ACC112 (cell line): ENCODE measurements around the gene DNAJB7.

Experiments
- H2AFZ ChIP-seq: fragments of 200-600 bp; sonication (generic); one replicate; pipeline ENCODE4 v1.6.0; 2017; ENCODE audit warnings: antibody characterized with exemption, low read length; ENCODE audit not compliant: unreplicated experiment
- H3K27ac ChIP-seq: fragments of 200-600 bp; sonication (generic); 2 replicates; pipeline ENCODE4 v1.5.1; 2014; ENCODE audit warnings: low read depth, mild to moderate bottlenecking, antibody characterized with exemption, low read length, moderate library complexity
- H3K27me3 ChIP-seq: fragments of 200-600 bp; sonication (generic); 2 replicates; pipeline ENCODE4 v1.6.1; 2014; ENCODE audit warnings: mild to moderate bottlenecking, antibody characterized with exemption, low read length, moderate library complexity, mixed read lengths; ENCODE audit not compliant: insufficient read depth
- H3K36me3 ChIP-seq: fragments of 200-600 bp; sonication (generic); 2 replicates; pipeline ENCODE4 v1.6.1; 2016; ENCODE audit warnings: mild to moderate bottlenecking, antibody characterized with exemption, low read length, moderate library complexity, mixed read lengths; ENCODE audit not compliant: insufficient read depth
- H3K4me1 ChIP-seq: fragments of 200-600 bp; sonication (generic); one replicate; pipeline ENCODE4 v1.6.1; 2016; ENCODE audit warnings: low read length, mixed read lengths; ENCODE audit not compliant: insufficient read depth, unreplicated experiment, control insufficient read depth
- H3K4me3 ChIP-seq: fragments of 200-600 bp; sonication (generic); 2 replicates; pipeline ENCODE4 v1.5.1; 2014; ENCODE audit warnings: mild to moderate bottlenecking, low read depth, low read length
- H3K79me2 ChIP-seq: fragments of 200-600 bp; sonication (generic); one replicate; pipeline ENCODE4 v1.6.0; 2016; ENCODE audit warnings: low read length; ENCODE audit not compliant: control insufficient read depth, unreplicated experiment, insufficient read depth

The DNAJB7 gene

GRCh38 chr22:40862013-40862412 is at the start of gene DNAJB7:
Gene DNAJB7 (minus strand): TSS chr22:40862113. CDS start chr22:40861994, 119 bp downstream.
- Histone ChIP-seq H3K4me3 (no peak within 1 kb of the TSS), H2AFZ (no peak within 1 kb of the TSS), H3K27me3 (no peaks in the 10 kb centered on the region), H3K27ac (no peak within 1 kb of the TSS), H3K36me3 (no peaks in the 10 kb centered on the region), H3K4me1 (peaks cover 9% of the 10 kb centered on the region), H3K79me2 (peaks cover 60% of the 10 kb centered on the region)

- Histone ChIP-seq H3K4me1 (no peaks in the 10 kb centered on the region), H3K4me3 (no peak overlapping the region), H3K27me3 (no peaks in the 10 kb centered on the region), H3K79me2 (no peaks in the 10 kb centered on the region), H3K36me3 (no peaks in the 10 kb centered on the region), H2AFZ (no peak overlapping the region), H3K27ac (no peak overlapping the region)
Measured at GRCh38 chr22:40908895-40909294, 47.0 kb upstream of the DNAJB7 start.

GRCh38 chr22:40904101-40904500 is 42.2 kb upstream of the DNAJB7 start:
- Histone ChIP-seq H3K4me3 (no peak overlapping the region), H3K27ac (no peak overlapping the region), H2AFZ (no peak overlapping the region), H3K79me2 (no peaks in the 10 kb centered on the region), H3K36me3 (no peaks in the 10 kb centered on the region), H3K4me1 (no peaks in the 10 kb centered on the region), H3K27me3 (no peaks in the 10 kb centered on the region)

GRCh38 chr22:40898850-40899357 is 37.0 kb upstream of the DNAJB7 start:
- H3K36me3 ChIP-seq = no peaks in the 10 kb centered on the region
- H2AFZ ChIP-seq = no peak overlapping the region
- H3K27me3 ChIP-seq = no peaks in the 10 kb centered on the region
- no peak overlapping the region for H3K27ac ChIP-seq
- no peak overlapping the region for H3K4me3 ChIP-seq
- H3K4me1 ChIP-seq = peaks cover 4% of the 10 kb centered on the region
- H3K79me2 ChIP-seq = no peaks in the 10 kb centered on the region

- Histone ChIP-seq H3K27ac (no peak overlapping the region), H3K36me3 (no peaks in the 10 kb centered on the region), H2AFZ (no peak overlapping the region), H3K27me3 (no peaks in the 10 kb centered on the region), H3K4me3 (no peak overlapping the region), H3K79me2 (no peaks in the 10 kb centered on the region), H3K4me1 (peaks cover 4% of the 10 kb centered on the region)
Measured at GRCh38 chr22:40894417-40894816, 32.5 kb upstream of the DNAJB7 start.

GRCh38 chr22:40890881-40891280 is 29.0 kb upstream of the DNAJB7 start:
- H3K4me1 ChIP-seq = no peaks in the 10 kb centered on the region
- H2AFZ ChIP-seq = no peak overlapping the region
- no peaks in the 10 kb centered on the region for H3K27me3 ChIP-seq
- H3K79me2 ChIP-seq = no peaks in the 10 kb centered on the region
- no peak overlapping the region for H3K27ac ChIP-seq
- H3K36me3 ChIP-seq = no peaks in the 10 kb centered on the region
- no peak overlapping the region for H3K4me3 ChIP-seq

GRCh38 chr22:40889116-40889515 is 27.2 kb upstream of the DNAJB7 start:
- Histone ChIP-seq H2AFZ (no peak overlapping the region), H3K4me3 (no peak overlapping the region), H3K4me1 (no peaks in the 10 kb centered on the region), H3K79me2 (no peaks in the 10 kb centered on the region), H3K27ac (no peak overlapping the region), H3K36me3 (no peaks in the 10 kb centered on the region), H3K27me3 (no peaks in the 10 kb centered on the region)

GRCh38 chr22:40878922-40879321 is 17.0 kb upstream of the DNAJB7 start:
- no peak overlapping the region for H3K4me3 ChIP-seq
- H3K27ac ChIP-seq = no peak overlapping the region
- no peaks in the 10 kb centered on the region; the same call in 1 of the 2 replicates for H3K36me3 ChIP-seq
- H3K27me3 ChIP-seq = no peaks in the 10 kb centered on the region
- H2AFZ ChIP-seq = no peak overlapping the region
- H3K4me1 ChIP-seq = no peaks in the 10 kb centered on the region
- no peaks in the 10 kb centered on the region for H3K79me2 ChIP-seq

GRCh38 chr22:40877488-40877887 is 15.6 kb upstream of the DNAJB7 start:
- Histone ChIP-seq H3K36me3 (no peaks in the 10 kb centered on the region; the same call in 1 of the 2 replicates), H3K79me2 (no peaks in the 10 kb centered on the region), H3K27ac (no peak overlapping the region), H3K27me3 (no peaks in the 10 kb centered on the region), H3K4me3 (no peak overlapping the region), H2AFZ (no peak overlapping the region), H3K4me1 (no peaks in the 10 kb centered on the region)

GRCh38 chr22:40876907-40877306 is 15.0 kb upstream of the DNAJB7 start:
- Histone ChIP-seq H3K27ac (no peak overlapping the region), H3K36me3 (no peaks in the 10 kb centered on the region; the same call in 1 of the 2 replicates), H3K27me3 (no peaks in the 10 kb centered on the region), H2AFZ (no peak overlapping the region), H3K4me1 (no peaks in the 10 kb centered on the region), H3K4me3 (no peak overlapping the region), H3K79me2 (no peaks in the 10 kb centered on the region)

GRCh38 chr22:40875111-40875510 is 13.2 kb upstream of the DNAJB7 start:
- 0 out of 2 replicates have a peak, but pooled peaks cover 3% of the 10 kb centered on the region for H3K36me3 ChIP-seq
- no peak overlapping the region for H2AFZ ChIP-seq
- H3K4me1 ChIP-seq = no peaks in the 10 kb centered on the region
- no peaks in the 10 kb centered on the region for H3K27me3 ChIP-seq
- H3K27ac ChIP-seq = no peak overlapping the region
- no peak overlapping the region for H3K4me3 ChIP-seq
- no peaks in the 10 kb centered on the region for H3K79me2 ChIP-seq
